HEK293 (cell line): ENCODE data around the gene SLX1A.

Experiments used
- PRDM4 ChIP-seq: fragments of 450-650 bp; formaldehyde crosslinking; IDR thresholded peaks from 2 replicates; pipeline ENCODE4 v1.5.1; 2017; ENCODE audit warnings: missing biosample characterization, missing genetic modification characterization
- SP3 ChIP-seq: fragments of 450-650 bp; formaldehyde crosslinking; IDR thresholded peaks from 2 replicates; pipeline ENCODE4 v1.5.1; 2016; ENCODE audit warnings: missing biosample characterization, missing genetic modification characterization

GRCh38 chr16:30152517-30152916 lies 41.2 kb upstream of the SLX1A start:
- TF ChIP-seq PRDM4 (tag by site-specific recombination) (no peak), SP3 (tag by site-specific recombination) (no peak)
